Psoas muscle (tissue), 8 donors: ENCODE data around the gene GSC. TPM values are rescaled to one million over a fixed set of nuclear protein-coding genes. Genes with fewer than 3 reads are reported as not detected.
A peak's percentile ranks its signal among the peaks of the same experiment; 100 is the strongest.
"Not testable (repeated sequence)": the region's sequence is repeated elsewhere in the genome, so short reads cannot be mapped to it uniquely, and the experiment has no call there.

ENCODE experiments used
- ATAC-seq, 4 donors: fragments of 200-7000 bp; cut with Tn5 transposase; one replicate each; pipeline ENCODE4 v1.9.1; 2020; ENCODE audit warnings: moderate library complexity in 3 of 4, mild to moderate bottlenecking in 2 of 4
- DNase-seq, 2 donors: peaks; one replicate each; pipeline ENCODE4 v3.0.0-alpha.2; 2020
- H3K27ac ChIP-seq: fragments of 200-600 bp; one replicate; pipeline ENCODE4 v1.8.0; 2022
- H3K27me3 ChIP-seq, 3 donors: fragments of 200-600 bp in 1 of 3; one replicate each; pipeline versions ENCODE4 v1.6.1 to v1.8.0; 2013 to 2022; ENCODE audit warnings: low read length in 2 of 3, mild to moderate bottlenecking in 2 of 3, moderate library complexity in 1 of 3; ENCODE audit not compliant: insufficient read depth in 3 of 3
- H3K36me3 ChIP-seq, 2 donors: fragments of 200-600 bp in 1 of 2; one replicate each; pipeline versions ENCODE4 v1.6.1 to v1.8.0; 2013 to 2022; ENCODE audit warnings: low read depth in 1 of 2, mild to moderate bottlenecking in 1 of 2, moderate library complexity in 1 of 2; ENCODE audit not compliant: insufficient read depth in 1 of 2
- H3K4me1 ChIP-seq: fragments of 200-600 bp; one replicate; pipeline ENCODE4 v1.8.0; 2022
- H3K4me3 ChIP-seq: fragments of 200-600 bp; one replicate; pipeline ENCODE4 v1.8.0; 2022; ENCODE audit warnings: mild to moderate bottlenecking
- H3K9me3 ChIP-seq: fragments of 200-600 bp; one replicate; pipeline ENCODE4 v1.8.0; 2022
- CTCF ChIP-seq: fragments of 200-600 bp; IDR thresholded peaks from one replicate; pipeline ENCODE4 v1.8.0; 2022; ENCODE audit warnings: antibody characterized with exemption
- WGBS, 3 donors: extraction: QIAGEN DNeasy Blood & Tissue Kit; methylation state at CpG; one replicate each; pipeline versions ENCODE4 v1.1.6 to v1.1.7; 2013; 5-methylcytosine and 5-hydroxymethylcytosine counted together
- intact Hi-C, 2 donors: fragments of 100-400 bp; cut with DNase I; formaldehyde crosslinking; loops; one replicate each; pipeline versions ENCODE4 v1.11.0 to v1.14.2; 2022
- polyA plus RNA-seq, 3 donors: library from polyadenylated mRNA; stranded (reverse); fragments of 200-250 nt; gene quantifications; one replicate each; pipeline ENCODE4 v1.2.3, GENCODE V29; 2013
- total RNA-seq, 4 donors: library from RNA; stranded (reverse); fragmentation: NEBNext Ultra II Directional in 2 of 4; extraction: Animal tissue kit (Norgen Biotek cat#: 25700) in 2 of 4; gene quantifications; one replicate each; pipeline versions ENCODE4 v1.2.1 to v1.2.4, GENCODE V29; 2021 to 2023
- donor health status: healthy with polysubstance abuse.
- donor health status: DM: no; HTN: no; CAD: no; lungs with moderate emphysema.
- donor health status: Bipolar disorder and iron deficiency.
- donor health status: healthy.
- donor health status: DM: yes; HTN: yes; CAD: no.
- donor health status: DM: no; HTN: no; CAD: no.
- donor health status: DM: no; HTN: no; CAD: no.
- donor health status: DM: yes; HTN: yes; CAD: no.

Gene GSC
- total and polyA plus RNA-seq, 7 donors, result 0.34 to 0.94 (median 0.50) TPM

DNA sequence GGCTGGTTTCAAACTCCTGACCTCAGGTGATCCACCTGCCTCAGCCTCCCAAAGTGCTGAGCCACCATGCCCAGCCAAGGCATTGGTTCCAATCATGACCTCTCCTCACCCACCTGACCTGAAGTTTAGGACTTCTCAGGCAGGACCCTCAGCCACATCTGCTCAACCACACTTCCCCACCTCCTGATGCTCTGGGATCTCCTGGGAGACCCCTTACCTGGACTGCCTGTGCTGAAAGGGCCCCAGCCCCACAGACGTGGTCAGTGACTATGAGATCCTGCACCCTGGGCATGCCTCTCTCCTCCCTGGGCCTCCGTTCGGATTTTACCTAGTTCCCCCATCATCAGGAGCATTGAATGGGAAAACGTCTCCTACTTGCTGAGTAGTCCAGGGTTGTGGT lies 18.0 kb downstream of the GSC start:
- no peaks in the 10 kb centered on the region for H3K4me1 ChIP-seq
- peak overlapping the region; percentile 50 for H3K27ac ChIP-seq
- no peak overlapping the region for H3K4me3 ChIP-seq
- TF ChIP-seq CTCF, result no peak
- intact Hi-C loops, result no loop called here
- DNase-seq (no peak), ATAC-seq (no peak)
- no peaks in the 10 kb centered on the region for H3K36me3 ChIP-seq
- no peaks in the 10 kb centered on the region for H3K9me3 ChIP-seq
- no peaks in the 10 kb centered on the region for H3K27me3 ChIP-seq
- WGBS, 3 donors, result 67 to 71% (median 71%) methylated on average over 4 of the region's 4 CpGs

- intact Hi-C loops, result no loop called here
- Histone ChIP-seq H3K27ac (no peak overlapping the region), H3K27me3 (no peaks in the 10 kb centered on the region), H3K36me3 (no peaks in the 10 kb centered on the region), H3K9me3 (no peaks in the 10 kb centered on the region), H3K4me3 (no peak overlapping the region), H3K4me1 (no peaks in the 10 kb centered on the region)
- TF ChIP-seq CTCF, result no peak
- 63 to 78% (median 70%) methylated on average over 11 of the region's 11 CpGs for WGBS, 3 donors
- DNase-seq, result no peak
- no peak for ATAC-seq
These were observed 18.6 kb downstream of the GSC start for GRCh38 chr14:94751321-94751720.

GRCh38 chr14:94750371-94750770 lies 19.5 kb downstream of the GSC start:
- Histone ChIP-seq H3K4me3 (no peak overlapping the region), H3K4me1 (no peaks in the 10 kb centered on the region), H3K36me3 (no peaks in the 10 kb centered on the region), H3K9me3 (no peaks in the 10 kb centered on the region), H3K27ac (no peak overlapping the region), H3K27me3 (no peaks in the 10 kb centered on the region)
- intact Hi-C loops, result no loop called here
- whole genome bisulfite sequencing, 3 donors, result 72 to 85% (median 73%) methylated on average over 2 of the region's 2 CpGs
- ATAC-seq (no peak), DNase-seq (no peak)
- no peak for TF ChIP-seq CTCF

DNA sequence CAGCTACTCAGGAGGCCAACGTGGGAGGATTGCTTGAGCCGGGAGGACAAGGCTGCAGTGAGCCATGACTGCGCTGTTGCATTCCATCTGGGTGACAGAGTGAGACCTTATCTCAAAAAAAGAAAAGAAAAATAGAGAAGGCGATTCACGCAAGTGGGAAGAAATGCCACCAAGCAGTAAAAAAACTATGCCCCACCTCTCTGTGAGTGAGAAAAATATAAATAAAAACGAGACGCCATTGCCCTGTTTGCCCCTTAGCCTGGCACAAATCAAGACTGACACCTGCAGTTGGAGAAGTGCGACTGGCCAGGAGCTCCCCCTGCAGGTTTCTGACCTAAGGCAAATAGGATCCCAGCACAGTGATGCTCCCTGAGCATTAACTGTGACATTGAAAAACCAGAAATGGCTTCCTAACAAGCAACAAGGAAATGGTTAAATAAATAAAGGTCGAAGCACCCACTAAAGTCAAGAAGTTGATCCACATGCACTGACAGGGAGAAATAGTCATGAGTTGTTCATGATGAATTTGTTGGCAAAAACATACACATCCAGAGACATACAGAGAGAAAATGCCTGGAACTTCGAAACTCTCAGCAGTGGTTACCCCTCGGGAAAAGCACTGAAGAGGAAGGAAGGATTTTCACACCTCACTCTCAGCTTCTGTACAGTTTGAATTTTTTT lies 21.1 kb downstream of the GSC start:
- H3K4me3 ChIP-seq, result no peak overlapping the region
- H3K27ac ChIP-seq, result no peak overlapping the region
- 36 to 43% (median 37%) methylated on average over 11 of the region's 11 CpGs for WGBS, 3 donors
- no peaks in the 10 kb centered on the region for H3K9me3 ChIP-seq
- peak in 1 of 4 donors; percentile 57 for ATAC-seq
- no peaks in the 10 kb centered on the region for H3K36me3 ChIP-seq
- H3K27me3 ChIP-seq, result peaks cover 0 to 3% (median 0%) of the 10 kb centered on the region in 3 donors
- no peaks in the 10 kb centered on the region for H3K4me1 ChIP-seq
- no peak for DNase-seq
- peak; percentile 26 for TF ChIP-seq CTCF
- intact Hi-C loops, result no loop called here

- Histone ChIP-seq H3K27me3 (peaks cover 0 to 3% (median 3%) of the 10 kb centered on the region in 3 donors), H3K4me1 (no peaks in the 10 kb centered on the region), H3K27ac (no peak overlapping the region), H3K9me3 (no peaks in the 10 kb centered on the region), H3K36me3 (no peaks in the 10 kb centered on the region), H3K4me3 (no peak overlapping the region)
- ATAC-seq, result no peak
- TF ChIP-seq CTCF, result no peak
- intact Hi-C loops, result no loop called here
- WGBS, 3 donors, result 66 to 75% (median 74%) methylated on average over 3 of the region's 3 CpGs
- DNase-seq, result no peak
These were observed 22.2 kb downstream of the GSC start for GRCh38 chr14:94747739-94748138.

- DNase-seq, H3K27ac ChIP-seq, ATAC-seq, H3K36me3 ChIP-seq, intact Hi-C loops, H3K27me3 ChIP-seq, H3K4me3 ChIP-seq, H3K4me1 ChIP-seq, H3K9me3 ChIP-seq: not testable (repeated sequence)
- 81 to 87% (median 86%) methylated on average over 6 to 7 of the region's 7 CpGs for WGBS, 3 donors
These were observed 22.8 kb downstream of the GSC start for GRCh38 chr14:94747153-94747552.
